Mesothelial cell of epicardium (in vitro differentiated cells): Measurements from ENCODE around the gene ATXN7L1. TPM values are rescaled to one million over a fixed set of nuclear protein-coding genes. Genes with fewer than 3 reads are reported as not detected.

Source experiments
- DNase-seq, 2 experiments: peaks; one replicate each; pipeline ENCODE4 v3.0.0; 2021; ENCODE audit warnings: low spot score in 2 of 2; ENCODE audit not compliant: unreplicated experiment in 2 of 2
- H3K27ac Mint-ChIP-seq: 2 replicates; pipeline ENCODE4 v1.8.0; 2021; ENCODE audit warnings: mixed read lengths
- H3K27me3 Mint-ChIP-seq: 2 replicates; pipeline ENCODE4 v1.8.0; 2021; ENCODE audit warnings: low read depth, mixed read lengths
- H3K36me3 Mint-ChIP-seq: 2 replicates; pipeline ENCODE4 v1.8.0; 2021; ENCODE audit warnings: mixed read lengths
- H3K4me1 Mint-ChIP-seq: 2 replicates; pipeline ENCODE4 v1.8.0; 2021; ENCODE audit warnings: mixed read lengths
- H3K4me3 Mint-ChIP-seq: 2 replicates; pipeline ENCODE4 v1.8.0; 2021; ENCODE audit warnings: mild to moderate bottlenecking, moderate library complexity, mixed read lengths
- H3K9me3 Mint-ChIP-seq: 2 replicates; pipeline ENCODE4 v1.8.0; 2021; ENCODE audit warnings: mixed read lengths
- CTCF ChIP-seq: fragments of 200-600 bp; sonication (generic); IDR thresholded peaks from one replicate; pipeline ENCODE4 v1.5.0; 2021; ENCODE audit warnings: antibody characterized with exemption; ENCODE audit not compliant: unreplicated experiment
- total RNA-seq: library from RNA; stranded (reverse); gene quantifications from 3 replicates; pipeline ENCODE4 v1.2.1, GENCODE V29; 2021

The ATXN7L1 gene
- total RNA-seq, 1 donor from 2014 or later = 18.0 TPM

- H3K27me3 Mint-ChIP-seq = peaks cover 4% of the 10 kb centered on the region
- no peak overlapping the region for H3K27ac Mint-ChIP-seq
- TF ChIP-seq CTCF = no peak
- H3K9me3 Mint-ChIP-seq = no peaks in the 10 kb centered on the region
- no peak overlapping the region for H3K4me3 Mint-ChIP-seq
- no peak for DNase-seq
- peaks cover 20% of the 10 kb centered on the region for H3K4me1 Mint-ChIP-seq
- peaks cover 4% of the 10 kb centered on the region for H3K36me3 Mint-ChIP-seq
These were observed 186.0 kb downstream of the ATXN7L1 start for GRCh38 chr7:105690325-105690945.

GRCh38 chr7:105689067-105689819 is 187.2 kb downstream of the ATXN7L1 start:
- peaks cover 20% of the 10 kb centered on the region for H3K4me1 Mint-ChIP-seq

GRCh38 chr7:105688617-105689016 is 187.8 kb downstream of the ATXN7L1 start:
- H3K36me3 Mint-ChIP-seq = peaks cover 2% of the 10 kb centered on the region
- H3K4me1 Mint-ChIP-seq = peaks cover 20% of the 10 kb centered on the region
- no peak overlapping the region for H3K4me3 Mint-ChIP-seq
- no peaks in the 10 kb centered on the region for H3K9me3 Mint-ChIP-seq
- H3K27me3 Mint-ChIP-seq = peaks cover 4% of the 10 kb centered on the region
- H3K27ac Mint-ChIP-seq = no peak overlapping the region
- TF ChIP-seq CTCF = no peak
- DNase-seq = no peak

More at GRCh38 chr7:105689067-105689819, 187.2 kb downstream of the ATXN7L1 start:
- Mint-ChIP-seq H3K36me3 (peaks cover 2% of the 10 kb centered on the region), H3K27me3 (peaks cover 4% of the 10 kb centered on the region), H3K9me3 (no peaks in the 10 kb centered on the region), H3K27ac (no peak overlapping the region), H3K4me3 (no peak overlapping the region)
- no peak for DNase-seq
- no peak for TF ChIP-seq CTCF

GRCh38 chr7:105685161-105685560 is 191.2 kb downstream of the ATXN7L1 start:
- no peaks in the 10 kb centered on the region for H3K9me3 Mint-ChIP-seq
- peaks cover 2% of the 10 kb centered on the region for H3K36me3 Mint-ChIP-seq
- no peaks in the 10 kb centered on the region for H3K27me3 Mint-ChIP-seq
- H3K27ac Mint-ChIP-seq = no peak overlapping the region
- no peak overlapping the region for H3K4me3 Mint-ChIP-seq
- no peak for TF ChIP-seq CTCF
- DNase-seq = no peak
- no peaks in the 10 kb centered on the region for H3K4me1 Mint-ChIP-seq

- Mint-ChIP-seq H3K36me3 (peaks cover 2% of the 10 kb centered on the region), H3K27me3 (no peaks in the 10 kb centered on the region), H3K4me3 (no peak overlapping the region), H3K9me3 (no peaks in the 10 kb centered on the region), H3K27ac (no peak overlapping the region), H3K4me1 (no peaks in the 10 kb centered on the region)
- no peak for TF ChIP-seq CTCF
- DNase-seq = no peak
These were observed 193.9 kb downstream of the ATXN7L1 start for GRCh38 chr7:105682341-105683060.
